HG02885 (cell line): ENCODE results near the gene SSR3.
A peak's percentile ranks its signal among the peaks of the same experiment; 100 is the strongest.

Experiments used
- ATAC-seq: cut with Tn5 transposase; IDR thresholded peaks from one replicate; pipeline ENCODE4 v1.9.1; 2021; ENCODE audit warnings: mild to moderate bottlenecking; ENCODE audit not compliant: unreplicated experiment, poor library complexity

SSR3 gene

GRCh38 chr3:156539802-156540201 is 15.1 kb downstream of the SSR3 start:
- no peak for ATAC-seq

GRCh38 chr3:156539051-156539450 is 15.9 kb downstream of the SSR3 start:
- no peak for ATAC-seq

GRCh38 chr3:156536524-156537316 is 18.2 kb downstream of the SSR3 start:
- ATAC-seq: no peak

- ATAC-seq: no peak
These were observed 19.1 kb downstream of the SSR3 start for GRCh38 chr3:156535798-156536197.

GRCh38 chr3:156535162-156535627 is 19.7 kb downstream of the SSR3 start:
- no peak for ATAC-seq

GRCh38 chr3:156533205-156533604 is 21.7 kb downstream of the SSR3 start:
- ATAC-seq: no peak

- no peak for ATAC-seq
These were observed 22.2 kb downstream of the SSR3 start for GRCh38 chr3:156532730-156533129.

- no peak for ATAC-seq
These were observed 23.9 kb downstream of the SSR3 start for GRCh38 chr3:156530980-156531379.

GRCh38 chr3:156527060-156527459 is 27.9 kb downstream of the SSR3 start:
- ATAC-seq: no peak

GRCh38 chr3:156525808-156526207 is 29.1 kb downstream of the SSR3 start:
- ATAC-seq: no peak

- ATAC-seq: no peak
These were observed 32.2 kb downstream of the SSR3 start for GRCh38 chr3:156522673-156523072.

GRCh38 chr3:156519758-156520162 is 35.2 kb downstream of the SSR3 start:
- peak; percentile 54 for ATAC-seq

GRCh38 chr3:156518726-156519125 is 36.2 kb downstream of the SSR3 start:
- ATAC-seq: no peak

- no peak for ATAC-seq
These were observed 38.0 kb downstream of the SSR3 start for GRCh38 chr3:156516961-156517360.

GRCh38 chr3:156516284-156516683 is 38.6 kb downstream of the SSR3 start:
- no peak for ATAC-seq

- ATAC-seq: no peak
These were observed 41.3 kb downstream of the SSR3 start for GRCh38 chr3:156513619-156514018.

- no peak for ATAC-seq
These were observed 42.8 kb downstream of the SSR3 start for GRCh38 chr3:156511987-156512677.

- ATAC-seq: peak; percentile 82
These were observed 45.4 kb downstream of the SSR3 start for GRCh38 chr3:156509189-156510174.

- no peak for ATAC-seq
These were observed 47.6 kb downstream of the SSR3 start for GRCh38 chr3:156507285-156507684.

- no peak for ATAC-seq
These were observed 56.6 kb downstream of the SSR3 start for GRCh38 chr3:156498307-156498706.
